MCF 10A (cell line): ENCODE data around the gene LRRC3. TPM values are rescaled to one million over a fixed set of nuclear protein-coding genes. Genes with fewer than 3 reads are reported as not detected.

Experiments
- BruUV-seq: library from RNA; stranded (reverse); fragments of 400-500 nt; replicated peaks from 2 replicates; lab custom pipeline; 2021; lab: Mats Ljungman, UMichigan
- CTCF ChIA-PET: fragments of 300-600 bp; sonication (Branson Sonifier 250); formaldehyde crosslinking; extraction: SDS; loops from one replicate; lab custom pipeline; 2021; ENCODE audit warnings: antibody characterized with exemption, inconsistent platforms; lab: Yijun Ruan, JAX
- POLR2A ChIA-PET: fragments of 300-600, 350-650 bp; sonication (Branson Sonifier 250); formaldehyde crosslinking; extraction: SDS; loops from one replicate; lab custom pipeline; 2020; ENCODE audit warnings: antibody characterized with exemption, inconsistent platforms; lab: Yijun Ruan, JAX
- DNase-seq: peaks from one replicate; pipeline ENCODE4 v3.0.0-alpha.2; 2018; ENCODE audit not compliant: unreplicated experiment
- H3K27ac Mint-ChIP-seq: one replicate; pipeline ENCODE4 v1.8.0; 2022; ENCODE audit warnings: mild to moderate bottlenecking, low read depth, mixed read lengths; ENCODE audit not compliant: unreplicated experiment
- H3K27me3 Mint-ChIP-seq: one replicate; pipeline ENCODE4 v1.8.0; 2022; ENCODE audit warnings: mixed read lengths; ENCODE audit not compliant: insufficient read depth, unreplicated experiment
- H3K36me3 Mint-ChIP-seq: one replicate; pipeline ENCODE4 v1.8.0; 2022; ENCODE audit warnings: mild to moderate bottlenecking, moderate library complexity, mixed read lengths; ENCODE audit not compliant: insufficient read depth, unreplicated experiment
- H3K4me1 Mint-ChIP-seq: one replicate; pipeline ENCODE4 v1.8.0; 2022; ENCODE audit warnings: mixed read lengths; ENCODE audit not compliant: insufficient read depth, unreplicated experiment
- H3K4me3 Mint-ChIP-seq: one replicate; pipeline ENCODE4 v1.8.0; 2022; ENCODE audit warnings: mild to moderate bottlenecking, moderate library complexity, mixed read lengths; ENCODE audit not compliant: unreplicated experiment
- H3K9me3 Mint-ChIP-seq: one replicate; pipeline ENCODE4 v1.8.0; 2022; ENCODE audit warnings: mixed read lengths; ENCODE audit not compliant: unreplicated experiment
- intact Hi-C: fragments of 100-400 bp; cut with micrococcal nuclease; formaldehyde crosslinking; loops from 2 replicates; pipeline ENCODE4 v1.14.1; 2022
- total RNA-seq: library from RNA; stranded (reverse); gene quantifications from 2 replicates; pipeline ENCODE4 v1.2.3, GENCODE V29; 2022
- TF ChIP-seq, protein P1 (sequence below): fragments of 200-600 bp; IDR thresholded peaks from one replicate; pipeline ENCODE4 v1.8.0; 2022; ENCODE audit warnings: antibody characterized with exemption, mild to moderate bottlenecking; ENCODE audit not compliant: unreplicated experiment

The LRRC3 gene
- total RNA-seq, 1 experiment from 2014 or later: not detected

DNA sequence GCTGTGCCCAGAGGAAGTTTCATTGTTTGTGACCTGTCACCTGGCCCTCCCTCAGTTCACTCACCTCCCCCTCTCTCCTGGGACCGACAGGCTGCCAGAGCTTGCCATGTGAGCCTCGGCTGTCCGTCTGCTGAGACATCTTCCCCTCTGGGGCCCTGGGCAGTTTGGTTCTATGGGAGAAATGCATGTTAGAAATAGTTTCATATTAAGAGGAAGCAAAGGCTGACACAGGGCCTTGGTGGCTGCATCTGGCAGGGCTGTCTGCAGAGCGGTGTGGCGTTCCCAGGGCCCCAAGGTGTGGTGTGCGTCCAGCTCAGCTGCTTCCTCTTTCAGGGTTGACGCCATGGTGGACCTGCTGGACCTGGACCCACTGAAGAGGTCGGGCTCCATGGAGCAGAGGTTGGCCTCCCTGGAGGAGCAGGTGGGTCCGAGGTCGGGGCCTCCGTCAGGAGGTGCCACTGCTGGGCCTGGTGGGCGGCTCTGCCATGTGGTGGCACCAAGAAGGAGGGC is 31.9 kb upstream of the LRRC3 start:
- no peak for DNase-seq
- H3K36me3 Mint-ChIP-seq: peaks cover 11% of the 10 kb centered on the region
- no peak overlapping the region for H3K27ac Mint-ChIP-seq
- no TSS peak for BruUV-seq
- H3K27me3 Mint-ChIP-seq: no peaks in the 10 kb centered on the region
- intact Hi-C loops: no loop called here
- CTCF ChIA-PET: no interaction called here
- POLR2A ChIA-PET: no interaction called here
- TF ChIP-seq, protein P1, sequence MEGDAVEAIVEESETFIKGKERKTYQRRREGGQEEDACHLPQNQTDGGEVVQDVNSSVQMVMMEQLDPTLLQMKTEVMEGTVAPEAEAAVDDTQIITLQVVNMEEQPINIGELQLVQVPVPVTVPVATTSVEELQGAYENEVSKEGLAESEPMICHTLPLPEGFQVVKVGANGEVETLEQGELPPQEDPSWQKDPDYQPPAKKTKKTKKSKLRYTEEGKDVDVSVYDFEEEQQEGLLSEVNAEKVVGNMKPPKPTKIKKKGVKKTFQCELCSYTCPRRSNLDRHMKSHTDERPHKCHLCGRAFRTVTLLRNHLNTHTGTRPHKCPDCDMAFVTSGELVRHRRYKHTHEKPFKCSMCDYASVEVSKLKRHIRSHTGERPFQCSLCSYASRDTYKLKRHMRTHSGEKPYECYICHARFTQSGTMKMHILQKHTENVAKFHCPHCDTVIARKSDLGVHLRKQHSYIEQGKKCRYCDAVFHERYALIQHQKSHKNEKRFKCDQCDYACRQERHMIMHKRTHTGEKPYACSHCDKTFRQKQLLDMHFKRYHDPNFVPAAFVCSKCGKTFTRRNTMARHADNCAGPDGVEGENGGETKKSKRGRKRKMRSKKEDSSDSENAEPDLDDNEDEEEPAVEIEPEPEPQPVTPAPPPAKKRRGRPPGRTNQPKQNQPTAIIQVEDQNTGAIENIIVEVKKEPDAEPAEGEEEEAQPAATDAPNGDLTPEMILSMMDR: no peak
- no peak overlapping the region for H3K4me3 Mint-ChIP-seq
- peaks cover 12% of the 10 kb centered on the region for H3K9me3 Mint-ChIP-seq
- no peaks in the 10 kb centered on the region for H3K4me1 Mint-ChIP-seq

DNA sequence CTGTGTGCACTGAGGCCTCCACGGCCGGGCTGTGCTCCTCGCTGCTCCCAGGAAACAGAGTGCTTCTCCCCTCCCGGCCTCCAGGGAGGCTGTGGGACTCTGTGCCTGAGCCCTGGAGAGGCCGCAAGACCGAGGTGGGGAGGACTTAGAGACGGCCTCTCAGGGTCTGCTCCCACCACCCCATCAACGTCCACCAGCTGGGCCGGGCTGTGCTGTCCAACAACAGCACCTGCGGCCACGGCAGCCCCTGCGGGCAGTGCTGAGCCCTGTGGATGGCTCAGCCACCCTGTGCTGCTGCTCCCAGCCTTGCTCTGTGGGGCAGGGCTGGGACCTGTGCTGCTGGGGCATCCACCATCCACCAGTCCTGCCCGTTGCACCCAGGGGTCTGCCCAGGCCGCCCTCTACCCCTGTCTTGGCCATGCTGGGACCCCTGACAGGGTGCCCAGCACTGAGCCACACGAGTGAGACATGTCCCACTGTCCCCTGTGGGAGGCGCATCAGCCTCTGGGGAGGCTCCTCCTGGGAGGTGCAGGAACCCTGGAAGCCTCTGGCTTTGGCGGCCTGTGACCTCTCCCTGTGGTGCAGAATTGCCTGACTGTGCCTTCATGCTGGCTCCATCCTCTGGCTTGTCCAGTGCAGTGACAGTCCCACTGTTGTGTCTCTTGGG is 31.2 kb upstream of the LRRC3 start:
- peaks cover 10% of the 10 kb centered on the region for H3K9me3 Mint-ChIP-seq
- no peaks in the 10 kb centered on the region for H3K4me1 Mint-ChIP-seq
- H3K36me3 Mint-ChIP-seq: peaks cover 11% of the 10 kb centered on the region
- ChIA-PET CTCF (no interaction called here), POLR2A (no interaction called here)
- BruUV-seq: no TSS peak
- intact Hi-C loops: no loop called here
- TF ChIP-seq, protein P1: no peak
- H3K27me3 Mint-ChIP-seq: no peaks in the 10 kb centered on the region
- no peak for DNase-seq
- no peak overlapping the region for H3K27ac Mint-ChIP-seq
- peak overlapping the region; percentile 76 for H3K4me3 Mint-ChIP-seq

DNA sequence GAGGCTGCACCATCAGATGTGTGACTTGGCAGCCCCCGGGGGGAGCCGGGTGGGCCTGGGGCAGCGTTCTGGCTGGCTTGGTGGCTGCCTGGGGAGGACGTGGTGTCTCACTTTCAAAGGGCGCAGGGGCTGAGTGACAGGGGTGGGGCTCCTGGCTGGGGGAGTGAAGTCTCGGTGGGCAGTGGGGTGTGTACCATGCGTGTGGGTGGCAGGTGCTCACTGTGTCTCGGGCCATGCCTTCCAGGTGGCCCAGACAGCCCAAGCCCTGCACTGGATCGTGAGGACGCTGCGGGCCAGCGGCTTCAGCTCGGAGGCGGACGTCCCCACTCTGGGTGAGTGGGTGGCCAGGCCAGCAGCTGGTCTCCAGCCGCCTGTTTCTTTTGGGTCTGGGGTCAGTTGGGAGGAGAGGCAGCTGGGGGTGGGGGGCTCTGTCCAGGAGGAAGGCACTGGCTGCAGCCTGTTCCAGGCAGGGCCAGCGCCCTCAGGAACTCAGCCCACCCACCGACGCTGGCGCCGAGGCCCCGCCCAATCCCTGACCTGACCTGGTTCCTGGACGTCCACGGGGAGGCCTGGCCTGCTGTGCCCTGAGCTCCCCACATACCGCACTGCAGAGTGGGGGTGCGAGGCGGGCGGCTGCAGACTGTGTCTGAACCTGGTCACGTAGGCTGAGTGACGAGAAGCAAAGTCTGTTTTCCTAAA is 30.6 kb upstream of the LRRC3 start:
- no peaks in the 10 kb centered on the region for H3K4me1 Mint-ChIP-seq
- no peaks in the 10 kb centered on the region for H3K27me3 Mint-ChIP-seq
- CTCF ChIA-PET: no interaction called here
- no TSS peak for BruUV-seq
- intact Hi-C loops: no loop called here
- peak overlapping the region; percentile 76 for H3K4me3 Mint-ChIP-seq
- H3K9me3 Mint-ChIP-seq: peaks cover 4% of the 10 kb centered on the region
- TF ChIP-seq, protein P1: no peak
- no peak for DNase-seq
- H3K27ac Mint-ChIP-seq: no peak overlapping the region
- H3K36me3 Mint-ChIP-seq: peaks cover 10% of the 10 kb centered on the region
- POLR2A ChIA-PET: interaction anchor here (0.7 kb wide), 1 partner anchor 86 kb away, joined by 4 read pairs; the partner anchor contains the start of gene CFAP410

DNA sequence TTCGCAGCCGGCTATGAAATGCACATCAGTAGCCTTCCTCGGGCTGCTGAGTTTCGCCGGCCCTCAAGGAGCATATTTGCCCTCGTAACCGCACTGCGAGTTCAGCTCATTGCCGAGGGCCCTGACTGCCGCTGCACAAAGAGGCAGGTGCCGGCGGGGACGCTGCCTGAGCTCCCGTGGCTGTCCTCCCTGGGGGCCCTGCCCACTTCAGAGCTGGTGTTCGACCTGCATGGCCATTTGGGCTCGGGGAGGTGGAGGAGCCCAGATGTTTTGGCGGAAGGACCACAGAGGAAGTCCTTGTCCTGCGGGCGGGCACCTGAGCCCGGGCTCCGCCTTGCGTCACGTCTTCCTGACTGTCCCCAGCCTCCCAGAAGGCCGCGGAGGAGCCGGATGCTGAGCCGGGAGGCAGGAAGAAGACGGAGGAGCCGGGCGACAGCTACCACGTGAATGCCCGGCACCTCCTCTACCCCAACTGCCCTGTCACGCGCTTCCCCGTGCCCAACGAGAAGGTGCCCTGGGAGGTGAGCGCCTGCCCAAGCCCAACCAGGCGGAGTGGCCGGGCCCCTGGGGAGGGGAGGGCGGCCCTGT is 29.9 kb upstream of the LRRC3 start:
- DNase-seq: peak; percentile 49
- POLR2A ChIA-PET: interaction anchor here (0.7 kb wide), 1 partner anchor 86 kb away, joined by 4 read pairs; the partner anchor contains the start of gene CFAP410
- no peaks in the 10 kb centered on the region for H3K4me1 Mint-ChIP-seq
- no peaks in the 10 kb centered on the region for H3K27me3 Mint-ChIP-seq
- no peak overlapping the region for H3K27ac Mint-ChIP-seq
- no peaks in the 10 kb centered on the region for H3K9me3 Mint-ChIP-seq
- TF ChIP-seq, protein P1: no peak
- intact Hi-C loops: no loop called here
- H3K4me3 Mint-ChIP-seq: peak overlapping the region; percentile 76
- BruUV-seq: no TSS peak
- CTCF ChIA-PET: interaction anchor here (0.7 kb wide), 1 partner anchor 673 kb away, joined by 4 read pairs; no protein-coding TSS in a partner anchor
- H3K36me3 Mint-ChIP-seq: peaks cover 5% of the 10 kb centered on the region
